C4-2B (cell line): Measurements from ENCODE around the gene INPP5E.

ENCODE experiments used
- H3K27ac ChIP-seq: fragments of 450-650 bp; 2 replicates; pipeline ENCODE4 v1.5.1; 2017
- CTCF ChIP-seq: fragments of 450-650 bp; conservative IDR thresholded peaks from 2 replicates; pipeline ENCODE4 v1.5.1; 2017; ENCODE audit warnings: mild to moderate bottlenecking
- ZFX ChIP-seq: fragments of 450-650 bp; IDR thresholded peaks from 2 replicates; pipeline ENCODE4 v1.6.1; 2017

Gene INPP5E

DNA sequence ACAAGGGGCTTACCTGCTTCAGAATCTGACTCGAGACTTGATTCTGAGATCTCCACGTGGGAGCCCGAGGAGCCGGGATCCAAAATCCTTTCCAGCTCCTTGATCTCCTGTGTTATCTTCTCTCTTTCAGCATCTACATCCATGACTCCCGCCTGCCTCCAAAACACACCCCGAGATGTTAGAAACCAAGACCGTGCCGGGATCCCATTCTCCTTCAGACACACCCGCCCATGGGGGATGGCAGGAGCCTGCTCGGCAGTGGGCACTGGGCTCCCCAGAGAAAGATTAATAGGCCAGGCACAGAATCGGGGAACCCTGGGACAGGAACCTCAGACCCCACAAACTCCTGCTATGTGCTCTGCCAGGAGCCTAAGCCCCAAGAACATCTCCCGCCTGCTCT lies 41.4 kb downstream of the INPP5E start:
- H3K27ac ChIP-seq: peak overlapping the region; percentile 92; the same call in 1 of the 2 replicates
- TF ChIP-seq ZFX (no peak), CTCF (no peak)

DNA sequence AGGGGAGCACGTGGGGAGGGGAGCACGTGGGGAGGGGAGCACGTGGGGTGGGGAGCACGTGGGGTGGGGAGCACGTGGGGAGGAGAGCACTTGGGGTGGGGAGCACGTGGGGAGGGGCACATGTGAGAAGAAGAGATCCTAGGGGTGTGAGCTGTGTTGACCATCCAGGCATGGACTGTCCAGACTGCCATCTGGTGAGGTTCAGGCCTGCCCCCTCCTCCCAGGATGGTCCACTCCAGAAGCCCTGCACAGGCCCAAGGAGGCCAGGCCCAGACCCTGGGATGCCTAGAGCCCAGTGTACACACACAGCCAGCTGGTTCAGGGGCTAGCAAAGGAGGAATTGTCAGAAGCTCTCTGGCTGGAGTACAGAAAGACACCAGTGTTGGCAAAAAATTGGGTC lies 42.0 kb downstream of the INPP5E start:
- TF ChIP-seq CTCF (no peak), ZFX (no peak)
- no peak overlapping the region for H3K27ac ChIP-seq

DNA sequence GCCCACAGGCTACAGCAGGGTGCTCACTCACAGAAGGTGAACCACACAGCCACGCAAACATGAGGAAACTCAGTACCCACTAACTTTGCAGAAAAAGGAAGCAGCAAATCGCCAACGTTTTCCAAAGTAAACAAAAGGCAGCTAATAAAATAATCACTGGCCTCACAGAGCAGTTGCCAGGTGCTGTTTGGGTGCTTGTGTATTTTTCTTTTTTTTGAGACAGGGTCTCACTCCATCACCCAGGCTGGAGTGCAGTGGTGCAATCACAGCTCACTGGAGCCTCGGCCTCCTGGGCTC lies 43.5 kb downstream of the INPP5E start:
- TF ChIP-seq ZFX: no peak
- no peak for TF ChIP-seq CTCF
- peak overlapping the region; percentile 90 for H3K27ac ChIP-seq

GRCh38 chr9:136395345-136396218 lies 44.1 kb downstream of the INPP5E start:
- H3K27ac ChIP-seq: peak overlapping the region; percentile 90
- TF ChIP-seq CTCF (no peak), ZFX (0 out of 2 replicates have a peak, but pooled peaks have one; percentile 8)

DNA sequence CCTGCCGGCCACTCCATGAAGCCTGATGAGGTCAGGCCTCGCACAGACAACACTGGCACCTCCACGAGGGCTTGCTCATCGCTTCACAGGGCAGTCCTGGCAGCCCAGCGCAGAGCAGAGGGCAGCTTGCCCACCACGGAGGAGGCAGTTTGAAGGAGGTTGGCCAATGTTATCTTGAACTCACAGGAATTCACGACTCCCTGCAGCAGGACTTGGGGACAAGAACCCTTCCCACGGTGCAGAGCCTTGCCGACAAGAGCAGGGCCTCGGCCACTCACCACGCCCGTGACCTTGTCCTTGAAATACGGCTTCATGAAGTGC lies 44.7 kb downstream of the INPP5E start:
- H3K27ac ChIP-seq: peak overlapping the region; percentile 90
- TF ChIP-seq ZFX (no peak), CTCF (no peak)

- no peak for TF ChIP-seq ZFX
- no peak for TF ChIP-seq CTCF
- H3K27ac ChIP-seq: peak overlapping the region; percentile 90
These were observed 45.2 kb downstream of the INPP5E start for GRCh38 chr9:136394312-136395019.

GRCh38 chr9:136393531-136393930 lies 46.1 kb downstream of the INPP5E start:
- TF ChIP-seq CTCF (no peak), ZFX (no peak)
- H3K27ac ChIP-seq: no peak overlapping the region
